Type B pancreatic cell (in vitro differentiated cells): ENCODE measurements around the gene MPZL1. TPM values are rescaled to one million over a fixed set of nuclear protein-coding genes. Genes with fewer than 3 reads are reported as not detected.

Experiments used
- DNase-seq: peaks from one replicate; pipeline ENCODE4 v3.0.0; 2021; ENCODE audit warnings: mixed read lengths; ENCODE audit not compliant: unreplicated experiment; ENCODE audit errors: extremely low spot score
- H3K27ac Mint-ChIP-seq: 2 replicates; pipeline ENCODE4 v1.8.0; 2021; ENCODE audit warnings: mild to moderate bottlenecking, mixed read lengths
- H3K27me3 Mint-ChIP-seq: 2 replicates; pipeline ENCODE4 v1.8.0; 2021; ENCODE audit warnings: mixed read lengths
- H3K36me3 Mint-ChIP-seq: 2 replicates; pipeline ENCODE4 v1.8.0; 2021; ENCODE audit warnings: mixed read lengths
- H3K4me1 Mint-ChIP-seq: one replicate; pipeline ENCODE4 v1.8.0; 2021; ENCODE audit warnings: mixed read lengths; ENCODE audit not compliant: unreplicated experiment
- H3K4me3 Mint-ChIP-seq: 2 replicates; pipeline ENCODE4 v1.8.0; 2021; ENCODE audit warnings: mild to moderate bottlenecking, mixed read lengths
- H3K9me3 Mint-ChIP-seq: 2 replicates; pipeline ENCODE4 v1.8.0; 2021; ENCODE audit warnings: mixed read lengths
- CTCF ChIP-seq: fragments of 200-600 bp; sonication (generic); conservative IDR thresholded peaks from 2 replicates; pipeline ENCODE4 v1.5.0; 2021; ENCODE audit warnings: antibody characterized with exemption, mild to moderate bottlenecking
- total RNA-seq: library from RNA; stranded (reverse); gene quantifications from 2 replicates; pipeline ENCODE4 v1.2.1, GENCODE V29; 2021; ENCODE audit warnings: low replicate concordance

MPZL1 gene
- total RNA-seq, 1 donor from 2014 or later = 103 TPM

DNA sequence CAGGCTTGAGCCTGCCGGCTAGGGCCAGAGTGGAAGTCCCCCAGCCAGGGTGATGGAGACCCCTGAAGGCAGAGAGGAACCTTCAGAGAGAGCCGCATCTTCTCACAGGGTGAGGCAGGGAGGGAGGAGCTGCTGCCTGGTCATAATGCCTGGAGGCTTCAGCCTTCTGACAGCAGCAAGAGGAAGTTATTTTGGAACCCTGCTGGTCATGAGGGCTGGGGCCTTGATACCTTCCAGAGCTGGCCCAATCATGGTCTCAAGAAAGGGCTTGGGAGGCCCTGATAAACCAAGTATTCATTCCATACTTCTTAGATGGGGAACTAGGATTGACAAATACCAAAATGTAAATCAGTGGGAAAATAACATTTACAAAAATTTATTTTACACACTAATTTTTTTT, 26.6 kb upstream of the MPZL1 start:
- no peak for TF ChIP-seq CTCF
- Mint-ChIP-seq H3K4me3 (no peak overlapping the region), H3K36me3 (no peaks in the 10 kb centered on the region), H3K27me3 (peaks cover 9% of the 10 kb centered on the region), H3K9me3 (no peaks in the 10 kb centered on the region), H3K27ac (no peak overlapping the region), H3K4me1 (peaks cover 8% of the 10 kb centered on the region)
- DNase-seq = no peak

DNA sequence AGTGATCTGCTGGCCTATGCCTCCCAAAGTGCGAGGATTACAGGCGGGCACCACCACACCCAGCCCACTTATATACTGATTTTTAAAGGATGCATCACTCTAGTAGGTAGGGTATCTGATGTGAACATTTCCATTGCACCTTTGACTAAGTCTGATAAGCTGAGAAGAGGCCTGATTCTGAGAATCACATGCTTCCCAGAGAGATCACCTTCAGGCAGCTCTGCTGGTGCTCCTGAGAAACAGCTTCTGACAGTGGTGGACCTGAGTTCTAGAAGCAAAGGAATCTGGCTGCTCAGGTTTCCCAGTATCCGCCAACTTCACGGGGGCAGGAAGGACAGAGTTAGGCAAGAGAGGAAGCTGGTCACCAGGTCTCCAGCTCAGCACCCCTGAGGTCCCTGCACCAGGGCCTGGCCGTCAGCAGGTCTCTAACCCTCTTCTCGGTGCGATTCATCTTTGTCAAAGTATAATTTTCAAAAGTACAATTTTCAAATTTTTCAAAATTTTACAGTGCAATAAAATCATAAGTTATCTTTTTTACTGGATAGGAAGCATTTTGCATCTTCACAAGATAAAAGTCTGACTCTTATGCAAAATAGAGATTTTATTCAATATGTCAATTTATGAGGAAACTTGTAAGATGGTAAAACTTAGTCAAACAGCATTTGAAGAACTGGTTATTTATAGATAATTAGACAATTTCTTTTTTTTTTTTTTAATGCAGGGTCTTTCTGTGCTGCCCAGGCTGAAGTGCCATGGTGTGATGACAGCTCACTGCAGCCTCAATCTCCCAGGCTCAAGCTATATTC, 25.8 kb upstream of the MPZL1 start:
- no peak overlapping the region for H3K4me3 Mint-ChIP-seq
- no peaks in the 10 kb centered on the region for H3K36me3 Mint-ChIP-seq
- no peak for DNase-seq
- no peak overlapping the region for H3K27ac Mint-ChIP-seq
- H3K27me3 Mint-ChIP-seq = peaks cover 8% of the 10 kb centered on the region
- no peak for TF ChIP-seq CTCF
- H3K4me1 Mint-ChIP-seq = peaks cover 8% of the 10 kb centered on the region
- no peaks in the 10 kb centered on the region for H3K9me3 Mint-ChIP-seq

DNA sequence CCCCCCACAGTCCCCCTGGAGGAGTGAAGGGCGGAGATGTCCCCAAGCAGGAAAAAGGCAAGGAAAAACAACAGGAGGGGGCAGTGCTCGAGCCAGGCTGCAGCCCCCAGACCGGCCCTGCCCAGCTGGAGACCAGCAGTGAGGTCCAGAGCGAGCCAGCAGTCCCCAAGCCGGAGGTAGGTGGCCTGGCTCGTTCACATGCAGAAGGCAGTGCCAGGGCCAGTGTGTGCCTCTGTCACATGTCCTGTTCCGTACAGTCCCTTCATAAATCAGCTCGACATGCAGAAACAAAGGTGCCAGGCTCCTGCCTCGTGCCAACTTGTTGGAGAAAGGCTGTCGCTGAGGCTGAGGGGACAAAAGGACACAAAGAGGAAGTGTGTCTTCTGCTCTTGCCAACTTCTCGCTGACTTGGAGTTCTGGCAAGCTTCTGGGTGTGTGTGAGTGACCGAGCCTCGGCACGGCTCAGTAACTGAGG, 24.1 kb upstream of the MPZL1 start:
- Mint-ChIP-seq H3K9me3 (no peaks in the 10 kb centered on the region), H3K27ac (no peak overlapping the region), H3K4me3 (no peak overlapping the region), H3K27me3 (peaks cover 1% of the 10 kb centered on the region), H3K36me3 (no peaks in the 10 kb centered on the region), H3K4me1 (peaks cover 8% of the 10 kb centered on the region)
- no peak for TF ChIP-seq CTCF
- no peak for DNase-seq

GRCh38 chr1:167698313-167698712, 23.5 kb upstream of the MPZL1 start:
- H3K36me3 Mint-ChIP-seq = no peaks in the 10 kb centered on the region
- peaks cover 8% of the 10 kb centered on the region for H3K4me1 Mint-ChIP-seq
- H3K27ac Mint-ChIP-seq = no peak overlapping the region
- TF ChIP-seq CTCF = no peak
- no peaks in the 10 kb centered on the region for H3K27me3 Mint-ChIP-seq
- no peaks in the 10 kb centered on the region for H3K9me3 Mint-ChIP-seq
- no peak overlapping the region for H3K4me3 Mint-ChIP-seq
- no peak for DNase-seq

DNA sequence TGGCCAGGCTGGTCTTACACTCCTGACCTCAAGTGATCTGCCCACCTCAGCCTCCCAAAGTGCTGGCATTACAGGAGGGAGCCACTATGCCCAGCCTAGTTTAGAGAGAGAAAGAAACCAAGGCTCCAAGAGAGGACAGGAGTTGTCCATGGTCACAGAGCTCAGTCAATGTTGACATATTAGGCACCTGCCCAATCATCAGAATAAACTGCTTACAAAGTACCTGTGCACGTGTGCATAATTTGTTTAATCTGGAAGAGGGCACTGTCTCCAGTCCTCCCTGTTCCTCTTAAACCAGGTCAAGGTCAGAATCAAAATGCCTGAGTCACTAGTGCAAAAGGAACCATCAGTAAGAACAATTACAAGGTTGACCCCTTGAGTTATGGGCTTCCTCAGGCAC, 20.3 kb upstream of the MPZL1 start:
- Mint-ChIP-seq H3K27ac (no peak overlapping the region), H3K36me3 (no peaks in the 10 kb centered on the region), H3K4me3 (no peak overlapping the region), H3K27me3 (peaks cover 7% of the 10 kb centered on the region), H3K9me3 (no peaks in the 10 kb centered on the region), H3K4me1 (no peaks in the 10 kb centered on the region)
- no peak for DNase-seq
- TF ChIP-seq CTCF = no peak
